VCaP (cell line): ENCODE data around the gene ZNF384.

Experiments
- H3K27ac ChIP-seq: fragments of 450-650 bp; 2 replicates; pipeline ENCODE4 v1.5.1; 2017
- CTCF ChIP-seq: fragments of 450-650 bp; conservative IDR thresholded peaks from 2 replicates; pipeline ENCODE4 v1.5.1; 2017; ENCODE audit warnings: mild to moderate bottlenecking, moderate library complexity

ZNF384 gene

GRCh38 chr12:6647083-6647604, 42.0 kb downstream of the ZNF384 start, which contains the start of gene ACRBP:
ACRBP (minus strand) TSS chr12:6647432; CDS start chr12:6647366, 66 bp downstream.
- H3K27ac ChIP-seq, result no peak within 1 kb of the TSS
- TF ChIP-seq CTCF, result no peak

DNA sequence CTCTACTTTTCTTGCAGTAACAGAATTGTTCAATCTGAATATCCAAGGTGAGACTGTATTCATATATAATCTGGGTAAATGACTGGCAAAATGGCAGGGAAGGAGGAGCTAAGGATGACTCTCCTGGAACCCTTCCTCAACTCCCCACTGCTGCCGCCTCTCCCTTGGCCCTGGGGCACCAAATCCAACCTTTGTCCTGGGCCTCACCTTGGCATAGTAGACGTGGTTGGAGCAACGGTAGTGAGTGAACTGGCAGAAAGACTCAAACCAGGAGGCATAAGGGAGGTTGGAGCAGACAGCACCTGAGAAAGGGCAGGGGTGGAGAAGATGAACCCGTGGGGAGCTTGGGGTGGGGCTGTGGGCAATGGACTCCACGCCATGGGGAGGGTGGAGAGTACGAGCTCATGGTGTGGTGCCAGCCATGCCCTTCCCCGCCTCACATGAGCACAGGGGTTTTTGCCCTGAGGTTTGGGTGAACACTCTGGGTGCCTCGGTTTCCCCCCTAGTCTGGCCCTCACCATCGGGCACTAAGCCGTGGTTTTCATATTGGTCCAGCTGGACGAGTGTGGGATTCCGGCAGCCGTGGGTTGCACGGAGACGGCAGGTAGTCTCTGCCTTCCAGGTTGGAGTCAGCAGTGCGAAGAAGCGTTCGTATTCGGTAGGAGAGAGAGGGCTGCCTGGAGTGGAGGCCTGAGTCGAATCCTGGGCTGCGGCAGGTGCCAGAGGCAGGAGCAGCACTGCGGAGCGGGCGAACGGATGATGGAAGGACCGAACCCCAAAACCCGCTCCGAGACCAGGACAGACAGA, 42.7 kb downstream of the ZNF384 start:
- no peak overlapping the region for H3K27ac ChIP-seq
- no peak for TF ChIP-seq CTCF

- TF ChIP-seq CTCF, result no peak
- no peak overlapping the region for H3K27ac ChIP-seq
Measured at GRCh38 chr12:6644903-6645302, 44.3 kb downstream of the ZNF384 start.

GRCh38 chr12:6644257-6644596, 44.9 kb downstream of the ZNF384 start:
- no peak for TF ChIP-seq CTCF

DNA sequence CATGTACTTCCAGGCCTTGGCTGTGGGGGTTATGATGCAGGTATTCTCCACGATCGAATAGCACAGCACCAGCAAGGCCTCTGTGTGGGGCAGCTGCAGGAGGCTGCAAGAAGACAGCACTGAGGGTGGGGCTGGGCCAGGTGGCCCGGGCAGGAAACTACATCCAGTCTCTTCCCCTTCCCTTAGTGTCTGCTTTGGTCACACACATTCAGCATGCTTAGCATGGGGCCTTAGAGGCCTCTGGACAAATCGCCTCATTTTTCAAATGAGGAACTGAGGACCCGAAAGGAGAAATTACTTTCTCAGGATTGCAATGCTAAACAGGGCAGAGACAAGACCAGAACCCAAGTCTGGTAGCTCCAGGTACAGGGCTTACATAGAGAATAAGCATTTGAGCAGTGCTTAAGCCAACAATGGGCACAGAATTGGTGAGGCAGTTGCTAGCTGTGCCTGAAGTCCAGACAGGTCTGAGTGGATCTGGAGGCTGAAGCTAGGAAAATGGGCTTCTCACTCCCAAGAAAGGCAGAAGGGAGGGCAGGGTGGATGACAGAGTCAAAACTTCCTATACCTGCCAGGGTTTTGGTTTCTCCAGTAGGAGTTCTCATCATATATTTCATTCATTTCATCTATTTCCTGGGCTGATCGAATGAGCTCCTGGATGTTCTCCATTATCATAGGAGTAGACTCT, 45.5 kb downstream of the ZNF384 start:
- H3K27ac ChIP-seq, result no peak overlapping the region
- no peak for TF ChIP-seq CTCF

More at GRCh38 chr12:6644257-6644596, 44.9 kb downstream of the ZNF384 start:
- H3K27ac ChIP-seq, result no peak overlapping the region

- H3K27ac ChIP-seq, result no peak overlapping the region
- TF ChIP-seq CTCF, result no peak
Measured at GRCh38 chr12:6641131-6641530, 48.0 kb downstream of the ZNF384 start.

DNA sequence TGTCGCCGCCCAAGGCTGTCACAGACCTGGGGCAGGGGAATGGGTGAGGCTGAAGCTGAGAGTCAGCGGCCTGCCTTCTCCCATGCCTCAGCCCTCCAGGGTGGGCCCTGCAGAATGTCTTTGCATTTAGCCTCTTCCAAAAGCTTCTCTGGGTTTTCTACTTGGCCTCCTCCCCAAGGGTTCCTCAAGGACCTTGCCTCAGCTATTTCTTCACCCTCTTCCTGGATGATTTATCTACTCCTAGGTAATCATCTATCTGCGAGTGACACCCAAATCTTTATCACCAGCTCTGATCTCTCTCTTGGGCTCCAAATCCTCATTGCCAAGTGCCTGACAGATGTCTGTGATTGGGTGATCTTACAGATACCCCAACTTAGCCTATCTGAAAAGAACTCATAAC, 48.7 kb downstream of the ZNF384 start:
- no peak for TF ChIP-seq CTCF
- H3K27ac ChIP-seq, result no peak overlapping the region
